ENCODE data around the gene SIN3B. TPM values are rescaled to one million over a fixed set of nuclear protein-coding genes. Genes with fewer than 3 reads are reported as not detected.

The SIN3B gene
- total and polyA plus RNA-seq, 9 of the 15 experiments (the other 6 are each of a cell fraction or from before 2014, with no cell fraction given) = 0.51 to 34.2 (median 14.3) TPM

DNA sequence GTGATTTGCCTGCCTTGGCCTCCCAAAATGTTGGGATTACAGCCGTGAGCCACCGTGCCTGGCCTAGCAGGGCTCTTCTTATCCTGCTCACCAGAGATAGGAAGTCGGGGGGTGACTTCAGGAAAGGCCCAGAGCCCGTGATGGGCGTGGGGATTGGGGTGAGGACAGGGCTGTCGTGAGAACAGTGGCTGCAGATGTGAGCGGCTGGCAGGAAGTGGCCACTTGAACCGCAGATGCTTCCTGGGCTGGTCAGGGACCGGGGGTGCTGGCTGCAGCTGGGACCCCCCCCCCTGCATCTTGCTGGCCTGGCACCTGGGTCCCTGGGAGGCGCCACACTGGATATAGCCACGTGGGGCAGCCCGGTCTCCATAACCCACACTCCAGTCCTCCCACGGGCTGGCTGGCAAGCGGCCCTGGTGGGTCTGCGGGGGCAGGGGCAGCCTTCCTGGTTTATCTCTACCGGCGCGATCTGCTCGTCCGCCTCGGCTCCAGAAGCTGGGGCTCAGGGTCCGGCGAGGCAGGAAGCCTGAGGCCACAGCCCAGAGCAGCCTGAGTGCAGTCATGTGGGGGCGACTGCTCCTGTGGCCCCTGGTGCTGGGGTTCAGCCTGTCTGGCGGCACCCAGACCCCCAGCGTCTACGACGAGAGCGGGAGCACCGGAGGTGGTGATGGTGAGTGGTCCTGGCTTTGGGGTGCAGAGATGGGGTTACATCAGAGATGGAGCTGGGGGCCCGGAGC is 59.6 kb downstream of the SIN3B start, which contains the start of gene F2RL3 (continued):
- TF ChIP-seq ZNF318 (IDR thresholded peaks at IDR 0.05; ENCODE audit: borderline replicate concordance in 1 of 2, low read depth in 1 of 2) = no peak
- no peak for TF ChIP-seq SRSF7 (optimal IDR thresholded peaks at IDR 0.05; ENCODE audit: low read depth, low read length)
- TF ChIP-seq CBFA2T3 (IDR thresholded peaks at IDR 0.05) = peak; percentile 84
- TF ChIP-seq NFYB (IDR thresholded peaks at IDR 0.05; ENCODE audit: extremely low read depth, insufficient read length) = no peak
- TF ChIP-seq ZNF766 (CRISPR knock-in tag; conservative IDR thresholded peaks at IDR 0.05) = peak; percentile 72
- TF ChIP-seq TAL1 (IDR thresholded peaks at IDR 0.05) = peak; percentile 52
- no peak for TF ChIP-seq CGGBP1 (CRISPR knock-in tag; IDR thresholded peaks at IDR 0.05)
- TF ChIP-seq, protein P1, sequence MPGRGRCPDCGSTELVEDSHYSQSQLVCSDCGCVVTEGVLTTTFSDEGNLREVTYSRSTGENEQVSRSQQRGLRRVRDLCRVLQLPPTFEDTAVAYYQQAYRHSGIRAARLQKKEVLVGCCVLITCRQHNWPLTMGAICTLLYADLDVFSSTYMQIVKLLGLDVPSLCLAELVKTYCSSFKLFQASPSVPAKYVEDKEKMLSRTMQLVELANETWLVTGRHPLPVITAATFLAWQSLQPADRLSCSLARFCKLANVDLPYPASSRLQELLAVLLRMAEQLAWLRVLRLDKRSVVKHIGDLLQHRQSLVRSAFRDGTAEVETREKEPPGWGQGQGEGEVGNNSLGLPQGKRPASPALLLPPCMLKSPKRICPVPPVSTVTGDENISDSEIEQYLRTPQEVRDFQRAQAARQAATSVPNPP (IDR thresholded peaks at IDR 0.05; ENCODE audit: borderline replicate concordance, insufficient read depth, insufficient read length) = no peak
- TF ChIP-seq, protein P2, sequence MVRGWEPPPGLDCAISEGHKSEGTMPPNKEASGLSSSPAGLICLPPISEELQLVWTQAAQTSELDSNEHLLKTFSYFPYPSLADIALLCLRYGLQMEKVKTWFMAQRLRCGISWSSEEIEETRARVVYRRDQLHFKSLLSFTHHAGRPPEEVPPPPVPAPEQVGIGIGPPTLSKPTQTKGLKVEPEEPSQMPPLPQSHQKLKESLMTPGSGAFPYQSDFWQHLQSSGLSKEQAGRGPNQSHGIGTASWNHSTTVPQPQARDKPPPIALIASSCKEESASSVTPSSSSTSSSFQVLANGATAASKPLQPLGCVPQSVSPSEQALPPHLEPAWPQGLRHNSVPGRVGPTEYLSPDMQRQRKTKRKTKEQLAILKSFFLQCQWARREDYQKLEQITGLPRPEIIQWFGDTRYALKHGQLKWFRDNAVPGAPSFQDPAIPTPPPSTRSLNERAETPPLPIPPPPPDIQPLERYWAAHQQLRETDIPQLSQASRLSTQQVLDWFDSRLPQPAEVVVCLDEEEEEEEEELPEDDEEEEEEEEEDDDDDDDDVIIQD (CRISPR knock-in tag; IDR thresholded peaks at IDR 0.05) = no peak
- TF ChIP-seq POU5F1 (IDR thresholded peaks at IDR 0.05; ENCODE audit: borderline replicate concordance, low read depth, low read length, partially characterized antibody) = no peak
- TF ChIP-seq, protein P3, sequence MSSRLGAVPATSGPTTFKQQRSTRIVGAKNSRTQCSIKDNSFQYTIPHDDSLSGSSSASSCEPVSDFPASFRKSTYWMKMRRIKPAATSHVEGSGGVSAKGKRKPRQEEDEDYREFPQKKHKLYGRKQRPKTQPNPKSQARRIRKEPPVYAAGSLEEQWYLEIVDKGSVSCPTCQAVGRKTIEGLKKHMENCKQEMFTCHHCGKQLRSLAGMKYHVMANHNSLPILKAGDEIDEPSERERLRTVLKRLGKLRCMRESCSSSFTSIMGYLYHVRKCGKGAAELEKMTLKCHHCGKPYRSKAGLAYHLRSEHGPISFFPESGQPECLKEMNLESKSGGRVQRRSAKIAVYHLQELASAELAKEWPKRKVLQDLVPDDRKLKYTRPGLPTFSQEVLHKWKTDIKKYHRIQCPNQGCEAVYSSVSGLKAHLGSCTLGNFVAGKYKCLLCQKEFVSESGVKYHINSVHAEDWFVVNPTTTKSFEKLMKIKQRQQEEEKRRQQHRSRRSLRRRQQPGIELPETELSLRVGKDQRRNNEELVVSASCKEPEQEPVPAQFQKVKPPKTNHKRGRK (tag; IDR thresholded peaks at IDR 0.05) = no peak
- no peak for TF ChIP-seq LARP7 (IDR thresholded peaks at IDR 0.05)
- TF ChIP-seq SIN3A (IDR thresholded peaks at IDR 0.05; ENCODE audit: borderline replicate concordance in 2 of 2, control insufficient read depth in 1 of 2, low read depth in 2 of 2, low read length in 2 of 2) = no peak; a peak in 1 of 4 replicates
- TF ChIP-seq DIDO1 (tag; IDR thresholded peaks at IDR 0.05; ENCODE audit: low read depth) = no peak
